ENCODE results near the gene PTGER1. TPM values are rescaled to one million over a fixed set of nuclear protein-coding genes. Genes with fewer than 3 reads are reported as not detected.
A peak's percentile ranks its signal among the peaks of the same experiment; 100 is the strongest.

Gene PTGER1
- total RNA-seq, 1 donor from 2014 or later: not detected

DNA sequence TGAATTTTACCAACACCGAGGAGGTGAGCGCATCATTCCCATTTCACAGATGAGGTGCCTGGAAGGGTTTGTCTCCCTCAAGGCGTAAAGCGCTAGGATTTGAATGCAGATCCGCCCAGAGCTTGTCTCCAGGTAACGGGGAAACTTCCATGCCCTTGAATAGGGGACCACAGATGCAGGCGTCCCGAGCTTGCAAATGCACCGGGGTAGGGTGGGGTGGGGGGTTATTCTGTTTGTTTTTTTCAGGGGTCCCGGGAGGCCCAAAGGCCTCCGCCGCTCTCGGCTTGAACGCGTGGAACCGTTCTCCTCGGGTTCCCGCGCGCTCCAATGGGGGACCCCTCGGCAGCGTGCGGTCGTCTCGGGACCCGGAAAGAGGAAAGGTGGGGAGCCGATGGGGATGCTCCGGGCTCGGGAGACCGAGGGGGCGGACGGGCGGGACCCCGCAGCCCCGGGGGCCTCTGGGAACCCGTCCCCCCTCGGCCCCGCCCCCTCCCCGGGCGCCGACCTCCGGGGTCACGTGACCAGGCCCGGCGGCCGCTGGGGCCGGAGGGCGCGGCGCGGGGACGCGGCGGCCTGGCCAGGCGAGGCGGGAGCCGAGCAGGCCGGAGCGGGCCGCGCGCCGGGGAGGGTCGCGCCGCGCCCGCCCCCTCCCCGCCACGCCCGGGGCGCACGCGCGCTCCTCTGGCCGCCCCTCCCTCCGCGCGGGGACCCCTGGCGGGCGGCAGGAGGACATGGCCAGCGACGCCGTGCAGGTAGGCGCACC lies 42.2 kb downstream of the PTGER1 start, which contains the start of gene PKN1:
TSS of gene PKN1 (plus strand) at position 516 of the 763 bp plus-strand sequence. CDS start at position 732, 216 bp downstream.
- ChIA-PET POLR2A (interaction anchor here (0.5 to 1.8 kb wide), 8 partner anchors 8 to 1542 kb away, joined by 3 to 28 read pairs (median 4); partner anchors contain the start of genes DDX39A, GCDH and ZNF333), CTCF (interaction anchor here (0.9 to 3.0 kb wide), 6 partner anchors 13 to 72 kb away, joined by 3 to 14 read pairs (median 5); partner anchors contain the start of gene DDX39A)
- TF ChIP-seq, protein P1, sequence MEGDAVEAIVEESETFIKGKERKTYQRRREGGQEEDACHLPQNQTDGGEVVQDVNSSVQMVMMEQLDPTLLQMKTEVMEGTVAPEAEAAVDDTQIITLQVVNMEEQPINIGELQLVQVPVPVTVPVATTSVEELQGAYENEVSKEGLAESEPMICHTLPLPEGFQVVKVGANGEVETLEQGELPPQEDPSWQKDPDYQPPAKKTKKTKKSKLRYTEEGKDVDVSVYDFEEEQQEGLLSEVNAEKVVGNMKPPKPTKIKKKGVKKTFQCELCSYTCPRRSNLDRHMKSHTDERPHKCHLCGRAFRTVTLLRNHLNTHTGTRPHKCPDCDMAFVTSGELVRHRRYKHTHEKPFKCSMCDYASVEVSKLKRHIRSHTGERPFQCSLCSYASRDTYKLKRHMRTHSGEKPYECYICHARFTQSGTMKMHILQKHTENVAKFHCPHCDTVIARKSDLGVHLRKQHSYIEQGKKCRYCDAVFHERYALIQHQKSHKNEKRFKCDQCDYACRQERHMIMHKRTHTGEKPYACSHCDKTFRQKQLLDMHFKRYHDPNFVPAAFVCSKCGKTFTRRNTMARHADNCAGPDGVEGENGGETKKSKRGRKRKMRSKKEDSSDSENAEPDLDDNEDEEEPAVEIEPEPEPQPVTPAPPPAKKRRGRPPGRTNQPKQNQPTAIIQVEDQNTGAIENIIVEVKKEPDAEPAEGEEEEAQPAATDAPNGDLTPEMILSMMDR (IDR thresholded peaks at IDR 0.05): no peak
- ATAC-seq (ENCODE audit: low read depth): peak; percentile 63
- peaks cover 30% of the 10 kb centered on the region for H3K4me1 Mint-ChIP-seq
- H3K9me3 Mint-ChIP-seq: no peaks in the 10 kb centered on the region
- no peaks in the 10 kb centered on the region for H3K27me3 Mint-ChIP-seq
- peak within 1 kb of the TSS; percentile 87 for H3K4me3 Mint-ChIP-seq
- intact Hi-C loops (cut with micrococcal nuclease): loop anchor here (1.0 kb wide), 3 partner anchors 7 to 39 kb away; partner anchors contain the start of gene DDX39A
- peak; percentile 72 for DNase-seq
- peaks cover 4% of the 10 kb centered on the region for H3K36me3 Mint-ChIP-seq (ENCODE audit: low read depth)
- H3K27ac Mint-ChIP-seq: peak within 1 kb of the TSS; percentile 76

DNA sequence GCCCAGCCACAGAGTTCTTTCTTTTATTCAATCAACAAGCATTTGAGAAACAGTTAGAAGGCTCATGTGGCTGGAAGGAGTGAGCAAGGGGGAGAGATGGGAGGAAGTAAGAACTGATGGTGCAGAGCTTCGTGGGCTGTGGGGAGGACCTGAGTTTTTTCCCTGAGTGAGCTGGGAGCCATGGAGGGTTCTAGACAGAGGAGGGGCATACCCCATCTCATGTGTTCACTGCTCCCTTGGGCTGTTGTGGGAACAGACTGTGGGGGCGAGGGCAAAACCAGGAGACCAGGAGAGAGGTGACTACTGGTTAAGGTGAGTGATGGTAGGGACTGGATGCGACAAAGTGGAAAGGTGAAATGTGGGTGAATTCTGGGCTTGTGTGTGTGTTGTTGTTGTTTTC lies 44.4 kb downstream of the PTGER1 start:
- TF ChIP-seq, protein P1 (IDR thresholded peaks at IDR 0.05): no peak
- Mint-ChIP-seq H3K4me1 (peaks cover 29% of the 10 kb centered on the region), H3K4me3 (no peak overlapping the region), H3K27ac (no peak overlapping the region), H3K9me3 (no peaks in the 10 kb centered on the region), H3K27me3 (no peaks in the 10 kb centered on the region), H3K36me3 (ENCODE audit: low read depth) (no peaks in the 10 kb centered on the region)
- ChIA-PET CTCF (interaction anchor here (1.0 to 3.0 kb wide), 2 partner anchors 11 to 46 kb away, joined by 4 to 14 read pairs; partner anchors contain the start of gene DDX39A), POLR2A (interaction anchor here (1.2 kb wide), 1 partner anchor 88 kb away, joined by 3 read pairs; the partner anchor contains the start of gene DNAJB1)
- intact Hi-C loops (cut with micrococcal nuclease): no loop called here
- DNase-seq: no peak
- no peak for ATAC-seq (ENCODE audit: low read depth)

DNA sequence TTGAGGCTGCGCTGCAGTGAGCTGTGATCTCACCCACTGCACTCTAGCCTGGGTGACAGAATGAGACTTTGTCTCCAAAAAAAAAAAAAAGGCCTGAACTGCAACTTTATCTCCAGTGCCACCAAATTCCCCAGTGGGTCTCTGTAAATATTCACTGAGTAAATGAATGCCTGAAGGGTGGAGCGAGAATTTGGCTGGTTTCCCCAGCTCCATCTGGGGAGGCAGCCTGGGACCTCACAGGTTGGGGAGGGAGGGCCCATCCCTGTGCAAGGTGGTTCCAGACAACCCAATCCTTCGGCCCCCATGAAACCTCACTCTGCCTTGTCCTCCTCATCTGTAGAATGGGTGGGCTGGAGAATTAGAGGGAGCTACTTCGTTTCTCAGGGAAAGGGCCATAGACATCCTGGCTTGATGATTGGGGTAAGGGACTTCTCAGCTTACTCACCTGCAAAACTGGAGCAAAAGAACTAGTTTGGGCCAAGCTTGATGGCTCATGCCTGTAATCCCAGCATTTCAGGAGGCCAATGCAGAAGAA lies 46.2 kb downstream of the PTGER1 start:
- H3K27me3 Mint-ChIP-seq: no peaks in the 10 kb centered on the region
- CTCF ChIA-PET: no interaction called here
- H3K4me1 Mint-ChIP-seq: peaks cover 14% of the 10 kb centered on the region
- no peaks in the 10 kb centered on the region for H3K36me3 Mint-ChIP-seq (ENCODE audit: low read depth)
- no peaks in the 10 kb centered on the region for H3K9me3 Mint-ChIP-seq
- DNase-seq (no peak), ATAC-seq (ENCODE audit: low read depth) (no peak)
- TF ChIP-seq, protein P1 (IDR thresholded peaks at IDR 0.05): no peak
- no peak overlapping the region for H3K27ac Mint-ChIP-seq
- intact Hi-C loops (cut with micrococcal nuclease): no loop called here
- POLR2A ChIA-PET: interaction anchor here (0.6 to 0.7 kb wide), 2 partner anchors 292 to 682 kb away, joined by 4 read pairs; partner anchors contain the start of gene ASF1B
- H3K4me3 Mint-ChIP-seq: no peak overlapping the region

DNA sequence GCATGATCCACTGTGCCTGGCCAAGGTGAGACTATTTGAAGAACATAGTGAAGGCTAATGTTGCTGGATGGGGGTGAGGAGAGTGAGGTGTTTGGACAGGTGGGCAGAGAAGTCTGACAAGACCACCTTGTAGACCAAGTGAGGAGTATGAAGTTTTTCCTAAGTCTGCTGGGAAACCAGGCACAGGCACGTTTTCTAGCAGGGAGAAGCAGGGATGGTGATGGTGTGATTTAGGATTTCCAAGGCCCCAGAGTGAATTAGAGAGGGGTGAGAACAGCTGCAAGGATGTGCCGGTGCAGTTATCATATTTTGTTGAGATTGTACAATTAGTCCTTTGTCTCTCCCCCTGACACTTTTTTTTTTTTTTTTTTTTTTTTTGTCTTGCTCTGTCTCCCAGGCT lies 47.7 kb downstream of the PTGER1 start:
- H3K27me3 Mint-ChIP-seq: no peaks in the 10 kb centered on the region
- CTCF ChIA-PET: no interaction called here
- peaks cover 11% of the 10 kb centered on the region for H3K4me1 Mint-ChIP-seq
- no peak overlapping the region for H3K4me3 Mint-ChIP-seq
- H3K9me3 Mint-ChIP-seq: no peaks in the 10 kb centered on the region
- H3K36me3 Mint-ChIP-seq (ENCODE audit: low read depth): no peaks in the 10 kb centered on the region
- TF ChIP-seq, protein P1 (IDR thresholded peaks at IDR 0.05): no peak
- intact Hi-C loops (cut with micrococcal nuclease): no loop called here
- no peak overlapping the region for H3K27ac Mint-ChIP-seq
- DNase-seq (no peak), ATAC-seq (ENCODE audit: low read depth) (no peak)
- POLR2A ChIA-PET: no interaction called here

DNA sequence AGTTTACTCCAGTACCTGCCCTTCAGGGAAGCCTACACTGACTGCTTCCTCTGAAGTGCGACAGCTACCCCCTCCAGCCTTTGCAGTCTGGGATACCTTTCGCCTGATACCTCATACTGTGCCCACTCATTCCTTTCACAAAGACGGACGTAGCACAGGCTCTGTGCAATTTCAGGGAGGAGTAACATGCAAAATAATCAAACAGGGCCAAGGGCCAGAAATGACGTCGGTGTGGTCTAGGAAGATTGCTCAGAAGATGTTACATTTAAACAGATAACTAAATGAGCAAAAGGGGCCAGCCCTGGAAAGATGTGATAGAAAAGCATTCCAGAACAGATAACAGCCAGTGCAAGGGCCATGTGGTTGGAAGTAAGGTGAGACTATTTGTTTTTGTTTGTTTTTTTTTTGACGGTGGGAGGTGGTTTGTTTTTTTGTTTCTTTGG lies 49.4 kb downstream of the PTGER1 start:
- no peak overlapping the region for H3K27ac Mint-ChIP-seq
- ChIA-PET POLR2A (no interaction called here), CTCF (no interaction called here)
- DNase-seq (no peak), ATAC-seq (ENCODE audit: low read depth) (no peak)
- no peaks in the 10 kb centered on the region for H3K9me3 Mint-ChIP-seq
- no peak overlapping the region for H3K4me3 Mint-ChIP-seq
- H3K27me3 Mint-ChIP-seq: no peaks in the 10 kb centered on the region
- no peaks in the 10 kb centered on the region for H3K36me3 Mint-ChIP-seq (ENCODE audit: low read depth)
- TF ChIP-seq, protein P1 (IDR thresholded peaks at IDR 0.05): no peak
- H3K4me1 Mint-ChIP-seq: peaks cover under 1% of the 10 kb centered on the region
- intact Hi-C loops (cut with micrococcal nuclease): no loop called here
